DLD1 (cell line): ENCODE results near the gene ANKRD53.
"Not testable (repeated sequence)": the region's sequence is repeated elsewhere in the genome, so short reads cannot be mapped to it uniquely, and the experiment has no call there.

ENCODE experiments used
- in situ Hi-C: cut with HindIII; loops from 2 replicates; pipeline ENCODE4 v1.10.0; 2017; ENCODE audit warnings: low sequenced_read_pairs

ANKRD53 gene

DNA sequence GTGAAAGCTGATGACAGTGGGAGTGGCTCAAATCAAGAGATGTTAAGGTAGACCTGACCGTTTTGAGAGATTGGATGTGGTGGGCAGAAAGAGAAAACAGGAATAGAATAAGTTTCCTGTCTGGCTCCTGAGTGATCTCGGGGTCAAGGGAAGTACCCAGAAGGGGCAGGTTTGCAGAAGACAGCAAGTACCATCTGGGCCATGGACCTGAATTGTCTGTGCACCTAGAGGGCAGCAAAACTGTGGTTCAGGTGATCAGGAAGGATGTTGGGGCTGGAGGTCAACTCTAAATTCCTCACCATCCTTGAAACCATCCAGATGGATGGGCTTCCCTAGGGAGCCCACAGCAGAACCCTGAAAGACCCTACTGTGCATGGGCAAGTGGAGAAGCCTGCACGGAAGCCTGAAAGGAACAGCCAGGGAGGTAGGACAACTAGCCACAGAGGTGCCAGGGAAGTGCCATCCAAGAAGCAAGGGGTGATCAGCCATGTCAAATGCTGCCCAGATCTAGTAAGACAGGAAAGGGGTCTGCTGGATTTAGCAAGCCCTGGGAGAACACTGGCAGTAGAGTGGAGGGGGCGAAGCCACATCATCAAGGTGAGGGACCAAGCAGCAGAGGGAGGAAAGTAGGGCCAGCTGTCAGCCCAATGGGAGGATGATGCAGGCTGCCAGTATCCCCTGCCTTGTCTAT lies 8.2 kb downstream of the ANKRD53 start:
- in situ Hi-C loops, result loop anchor here (5.0 kb wide), 1 partner anchor 44 kb away; no protein-coding TSS in a partner anchor

DNA sequence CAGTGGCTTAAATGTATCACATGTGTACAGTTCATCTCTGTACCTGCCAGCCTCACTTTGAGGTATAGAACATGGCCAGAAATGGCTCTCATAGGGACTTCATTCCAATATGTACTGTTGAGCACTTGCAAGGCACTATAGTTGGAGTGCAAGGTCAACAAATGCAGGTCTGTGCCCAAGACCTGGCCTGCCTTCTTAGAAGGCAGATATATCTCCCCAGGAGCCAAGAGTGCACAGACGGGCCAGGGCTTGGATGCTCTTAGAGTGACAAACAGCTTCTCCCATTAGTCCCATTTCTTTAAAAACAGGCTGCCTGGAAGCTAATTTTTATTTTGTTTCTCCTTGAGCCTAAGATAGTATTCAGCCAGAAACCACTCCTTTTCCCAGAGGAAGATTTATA lies 9.0 kb downstream of the ANKRD53 start:
- in situ Hi-C loops, result loop anchor here (5.0 kb wide), 1 partner anchor 45 kb away; no protein-coding TSS in a partner anchor

DNA sequence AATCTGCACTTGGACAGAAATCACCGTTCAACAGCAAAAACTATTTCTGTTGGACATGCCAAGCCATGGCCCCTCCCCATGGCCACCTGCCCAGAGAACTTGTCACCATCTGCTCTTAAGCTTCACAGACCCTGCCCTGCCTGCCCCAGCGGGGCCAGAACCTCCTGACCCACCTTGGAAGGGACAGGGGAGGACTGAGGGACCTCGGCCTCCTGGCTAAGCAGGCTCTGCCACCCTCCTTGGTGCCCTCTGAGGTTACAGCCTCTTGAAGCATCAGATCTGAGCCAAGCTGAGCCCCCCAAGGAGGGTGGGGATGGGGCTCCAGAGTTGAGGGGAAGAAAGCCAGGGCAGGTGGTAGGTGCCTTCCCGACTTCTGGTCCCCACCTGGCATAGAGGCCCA lies 9.7 kb downstream of the ANKRD53 start:
- in situ Hi-C loops, result loop anchor here (5.0 kb wide), 1 partner anchor 46 kb away; no protein-coding TSS in a partner anchor

DNA sequence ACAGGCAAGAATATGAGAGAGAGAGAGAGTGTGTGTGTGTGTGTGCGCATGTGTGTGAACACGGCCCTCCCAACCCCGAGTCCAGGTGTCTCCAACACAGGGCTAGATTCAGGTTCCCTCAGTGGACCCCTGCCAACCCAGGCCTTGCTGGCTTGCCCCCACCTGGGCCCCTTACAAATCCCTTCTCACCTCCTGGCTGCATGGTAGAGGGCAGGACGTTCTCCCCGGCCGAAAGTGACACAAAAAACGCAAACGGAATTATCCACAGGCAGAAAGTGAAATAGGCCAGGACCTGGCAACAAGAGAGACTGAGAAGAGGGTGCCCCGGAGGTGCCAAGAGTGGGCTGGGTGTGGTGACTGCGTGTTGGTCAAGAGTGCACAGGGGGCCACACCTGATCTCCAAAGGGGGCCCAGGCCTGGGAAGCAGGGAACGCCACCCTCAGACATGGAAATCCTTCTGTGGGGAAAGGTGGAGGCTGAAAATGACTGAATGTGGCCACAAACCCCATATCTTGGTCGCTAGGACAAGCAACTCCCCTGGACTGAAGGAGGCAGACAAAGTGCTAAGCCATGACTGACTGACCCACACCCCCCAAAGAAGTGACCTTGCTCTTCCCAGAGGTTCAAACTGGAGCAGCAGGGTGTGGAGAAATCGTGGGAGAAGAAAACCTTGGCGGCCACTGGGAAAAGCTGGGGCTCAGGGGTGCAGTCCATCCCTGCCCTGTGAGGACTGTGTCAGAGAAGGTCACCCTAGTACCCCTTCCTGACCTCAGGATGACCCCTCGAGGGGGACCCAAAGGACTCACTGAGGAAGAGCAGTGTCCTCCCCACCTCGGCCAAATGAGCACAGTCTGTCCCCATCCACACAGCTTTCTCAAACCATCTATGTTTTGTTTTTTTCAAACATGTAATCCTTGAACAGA lies 10.6 kb downstream of the ANKRD53 start:
- in situ Hi-C loops, result loop anchor here (5.0 kb wide), 1 partner anchor 47 kb away; no protein-coding TSS in a partner anchor

DNA sequence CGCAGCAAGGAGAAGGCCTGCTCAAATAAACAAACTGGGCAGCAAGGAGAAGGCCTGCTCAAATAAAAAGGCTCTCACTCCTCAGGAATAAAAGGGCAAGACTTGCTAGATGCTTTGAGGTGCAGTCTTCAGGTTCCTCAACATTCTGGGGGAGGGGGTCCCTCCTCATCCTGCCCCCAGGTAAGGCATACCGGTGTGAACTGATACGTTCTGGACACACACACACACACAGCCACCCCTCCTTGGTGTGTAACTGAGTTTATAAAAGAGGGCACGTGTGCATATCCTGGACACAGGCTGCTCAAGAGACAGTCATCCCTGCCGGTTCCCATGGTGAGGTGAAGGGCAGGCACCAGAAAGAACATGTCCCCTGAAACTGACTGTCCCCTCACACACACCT lies 11.8 kb downstream of the ANKRD53 start:
- in situ Hi-C loops, result no loop called here

DNA sequence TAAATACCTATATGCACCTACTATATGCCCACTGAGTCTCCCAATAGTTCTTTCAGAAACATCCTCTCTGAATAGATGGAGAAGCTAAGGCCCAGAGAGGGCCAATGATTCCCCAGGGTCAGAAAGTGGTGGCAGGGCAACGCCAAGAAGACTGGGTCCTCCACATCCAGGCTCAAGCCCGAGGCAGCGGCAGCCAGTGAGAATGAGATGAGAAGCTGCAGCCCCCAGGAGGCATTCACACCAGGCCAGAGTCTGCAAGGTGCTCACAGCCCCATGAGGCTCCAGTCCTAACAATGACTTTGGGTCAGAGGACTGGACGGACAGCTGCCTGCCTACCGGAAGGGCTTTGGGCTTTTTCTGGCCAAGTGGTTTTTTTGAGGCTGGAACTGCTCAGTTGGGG lies 12.7 kb downstream of the ANKRD53 start:
- in situ Hi-C loops, result no loop called here

DNA sequence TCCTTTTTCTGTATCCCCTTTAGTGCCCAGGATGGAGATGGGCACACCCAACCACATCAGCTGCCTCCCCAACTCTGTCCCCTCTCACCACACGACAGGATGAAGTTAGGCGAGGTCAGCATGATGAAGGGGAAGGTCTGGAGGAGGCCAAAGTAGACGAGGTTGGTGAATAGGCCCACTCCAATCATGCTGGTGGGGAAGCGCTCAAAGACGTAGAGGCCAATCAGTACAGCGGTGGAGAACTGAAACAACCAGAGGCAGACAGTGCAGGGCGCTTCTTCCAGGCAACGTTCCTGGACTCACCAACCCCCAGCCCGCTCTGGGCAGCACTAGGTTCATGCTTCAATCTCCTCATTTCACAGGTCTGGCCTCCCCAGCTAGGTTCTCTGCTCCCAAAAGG lies 13.3 kb downstream of the ANKRD53 start:
- in situ Hi-C loops, result no loop called here

DNA sequence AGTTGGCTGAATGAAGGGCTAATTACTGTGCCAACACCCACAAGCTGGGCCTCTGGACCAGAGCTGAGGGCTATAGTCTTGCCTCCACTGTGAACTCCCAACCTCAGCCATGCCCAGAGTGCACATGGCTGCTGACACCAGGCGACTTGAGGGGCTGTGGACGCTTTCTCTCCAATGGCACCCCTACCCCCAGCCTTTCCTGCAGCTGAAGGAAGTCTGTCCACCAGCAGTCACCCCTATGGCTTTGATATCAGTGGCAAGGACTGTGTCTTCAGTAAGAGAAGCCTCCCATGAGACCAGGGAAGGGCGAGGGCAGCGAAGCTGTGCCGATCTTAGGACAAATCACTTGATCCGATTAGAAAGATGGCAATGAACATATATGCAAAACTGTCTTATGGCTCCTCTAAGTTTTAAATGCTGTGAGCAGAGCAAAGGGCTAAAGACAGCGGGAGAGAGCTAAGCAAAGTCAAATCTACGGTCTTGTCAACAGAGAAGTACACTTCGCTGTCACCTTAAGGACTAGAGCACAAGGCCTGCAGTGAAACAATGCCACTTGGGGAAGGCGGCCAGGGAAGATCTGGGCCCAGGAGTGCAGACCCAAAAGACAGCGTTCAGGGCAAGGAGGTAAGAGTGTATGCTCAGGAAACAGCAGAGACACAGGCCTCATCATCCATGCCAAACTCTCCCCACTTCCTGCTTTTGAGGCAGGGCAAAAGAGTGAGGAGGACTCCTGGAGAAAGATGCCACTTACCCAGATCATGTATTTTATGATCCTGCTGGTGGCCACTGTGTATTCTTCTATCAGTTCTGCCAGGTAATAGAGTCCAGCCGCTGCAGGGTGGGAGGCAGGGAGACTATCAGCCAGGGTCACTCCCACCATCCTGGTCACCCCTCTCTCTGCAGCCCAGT lies 14.8 kb downstream of the ANKRD53 start:
- in situ Hi-C loops, result no loop called here

DNA sequence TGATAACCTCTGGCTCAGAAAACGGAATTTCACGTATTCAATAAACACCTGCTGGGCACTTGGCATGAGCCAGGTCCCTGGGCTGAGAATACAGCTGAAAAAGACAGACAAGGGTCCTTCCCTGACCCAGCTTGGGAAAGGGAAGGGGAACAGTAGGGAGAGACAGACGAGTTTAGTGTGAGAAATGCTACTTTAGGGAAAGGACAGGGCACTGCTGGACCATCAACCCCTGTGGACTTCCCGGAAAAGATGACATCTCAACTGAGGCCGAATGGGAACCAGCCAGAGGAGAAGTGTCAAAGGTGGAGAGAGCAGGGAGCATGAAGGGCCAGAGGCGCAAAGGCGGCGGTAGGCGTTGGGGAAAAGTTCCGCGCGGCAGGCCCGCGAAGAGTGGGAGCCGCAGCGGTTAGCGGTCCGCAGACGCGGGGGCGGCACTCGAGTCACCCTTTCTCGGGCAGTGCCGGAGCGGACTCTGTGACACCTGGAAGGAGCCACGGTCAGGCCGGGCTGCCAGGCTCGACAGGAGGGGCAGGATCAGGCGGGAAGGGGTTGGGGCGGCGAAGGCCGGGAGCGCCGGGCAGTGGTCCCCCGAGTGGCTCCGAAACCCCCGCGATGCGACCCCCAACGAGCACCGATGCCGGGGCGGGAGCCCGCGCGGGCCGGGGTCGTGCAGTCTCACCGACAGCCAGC lies 15.7 kb downstream of the ANKRD53 start:
- in situ Hi-C loops, result no loop called here

DNA sequence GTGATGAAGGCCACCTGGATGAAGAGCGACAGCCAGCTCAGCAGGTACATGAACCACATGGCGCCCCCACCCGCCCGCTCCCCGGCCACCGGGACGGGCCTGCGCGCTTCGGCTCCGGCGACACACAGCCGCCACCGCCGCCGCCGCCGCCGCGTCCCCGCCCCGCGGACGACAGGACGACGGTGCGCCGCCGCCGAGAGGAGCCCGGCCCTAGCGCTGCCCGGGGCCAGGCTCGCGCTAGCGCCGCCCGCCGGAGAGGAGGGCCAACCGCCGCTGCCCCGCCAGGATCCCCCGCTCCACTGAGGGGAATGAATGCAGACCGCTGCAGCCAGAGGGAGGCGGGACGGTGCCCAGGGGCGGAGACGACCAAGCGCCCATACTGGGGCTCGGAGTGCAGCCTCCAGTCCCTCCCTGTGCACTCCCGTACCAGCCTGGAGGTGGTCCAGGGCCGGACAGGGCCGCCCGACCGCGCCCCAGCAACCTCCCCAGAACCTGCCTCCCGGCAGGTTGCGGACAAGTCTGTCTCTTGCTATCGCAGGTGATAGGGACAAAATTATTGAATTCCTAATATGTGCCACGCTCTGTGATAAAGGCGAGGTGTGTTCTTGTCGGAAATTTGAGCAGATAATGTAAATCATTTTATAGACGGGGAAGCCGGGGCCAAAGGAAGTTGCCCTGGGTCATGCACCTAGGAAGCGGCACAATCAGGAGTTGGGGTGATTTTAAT lies 16.4 kb downstream of the ANKRD53 start, which contains the start of gene TEX261:
Gene TEX261 (minus strand): TSS at position 175 of the 727 bp plus-strand sequence. CDS start 116 bp downstream, at position 59.
- in situ Hi-C loops, result no loop called here

DNA sequence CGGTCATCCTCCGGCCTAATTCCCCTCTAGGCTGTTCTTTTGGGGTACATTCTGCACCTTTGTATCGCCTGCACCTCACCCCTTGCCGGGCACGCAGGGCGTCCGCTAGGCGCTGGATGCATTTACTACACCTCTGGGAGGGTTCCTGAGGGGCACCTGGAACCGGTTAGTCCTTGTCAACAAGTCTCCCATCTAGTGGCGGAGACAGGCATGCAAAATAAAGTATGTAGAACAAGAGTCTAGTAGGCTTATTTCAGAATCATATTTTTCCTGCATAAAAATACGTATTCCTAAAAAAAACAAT lies 16.9 kb downstream of the ANKRD53 start:
- in situ Hi-C loops, result no loop called here

DNA sequence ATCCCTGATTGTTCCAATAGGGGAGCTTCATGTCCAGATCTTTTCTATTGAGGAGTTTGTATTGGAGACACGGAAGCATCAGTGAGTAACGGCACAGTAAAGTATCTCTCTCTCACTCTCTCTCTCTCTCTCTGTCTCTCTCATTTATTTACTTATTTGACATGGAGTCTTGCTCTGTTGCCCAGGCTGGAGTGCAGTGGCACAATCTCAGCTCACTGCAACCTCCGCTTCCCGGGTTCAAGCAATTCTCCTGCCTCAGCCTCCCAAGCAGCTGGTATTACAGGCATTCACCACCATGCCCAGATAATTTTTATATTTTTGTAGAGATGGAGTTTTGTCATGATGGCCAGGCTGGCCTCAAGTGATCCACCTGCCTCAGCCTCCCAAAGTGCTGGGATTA lies 20.5 kb downstream of the ANKRD53 start:
- in situ Hi-C loops, result not testable (repeated sequence)

DNA sequence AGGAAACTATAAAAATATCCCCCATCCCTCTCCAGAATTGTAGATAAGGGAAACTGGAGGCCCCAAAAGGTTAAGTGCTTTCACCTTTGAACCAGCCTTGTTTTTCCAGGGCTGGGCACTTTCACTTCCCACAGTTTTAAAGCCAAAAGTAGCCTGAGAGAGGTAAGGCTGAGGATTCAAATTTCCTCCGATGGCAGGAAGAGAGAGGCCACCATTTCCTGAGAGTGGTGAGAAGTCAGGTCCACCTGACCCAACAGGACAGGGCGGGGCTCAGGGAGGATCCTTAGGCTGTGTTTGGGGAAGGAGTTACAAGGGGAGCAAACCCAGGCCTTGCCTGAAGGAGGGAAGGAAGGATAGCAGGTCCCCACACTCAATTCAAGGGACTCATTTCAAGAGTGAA lies 20.9 kb downstream of the ANKRD53 start:
- in situ Hi-C loops, result no loop called here

DNA sequence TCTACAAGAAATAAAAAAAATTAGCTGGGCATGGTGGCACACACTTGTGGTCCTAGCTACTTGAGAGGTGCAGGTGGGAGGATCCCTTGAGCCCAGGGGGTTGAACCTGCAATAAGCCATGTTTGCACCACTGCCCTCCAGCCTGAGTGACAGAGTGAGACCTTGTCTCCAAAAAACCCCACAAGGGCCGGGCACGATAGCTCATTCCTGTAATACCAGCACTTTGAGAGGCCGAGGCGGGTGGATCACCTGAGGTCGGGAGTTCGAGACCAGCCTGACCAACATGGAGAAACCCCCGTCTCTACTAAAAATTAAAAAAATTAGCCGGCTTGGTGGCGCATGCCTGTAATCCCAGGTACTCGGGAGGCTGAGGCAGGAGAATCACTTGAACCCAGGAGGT lies 21.5 kb downstream of the ANKRD53 start:
- in situ Hi-C loops, result not testable (repeated sequence)

DNA sequence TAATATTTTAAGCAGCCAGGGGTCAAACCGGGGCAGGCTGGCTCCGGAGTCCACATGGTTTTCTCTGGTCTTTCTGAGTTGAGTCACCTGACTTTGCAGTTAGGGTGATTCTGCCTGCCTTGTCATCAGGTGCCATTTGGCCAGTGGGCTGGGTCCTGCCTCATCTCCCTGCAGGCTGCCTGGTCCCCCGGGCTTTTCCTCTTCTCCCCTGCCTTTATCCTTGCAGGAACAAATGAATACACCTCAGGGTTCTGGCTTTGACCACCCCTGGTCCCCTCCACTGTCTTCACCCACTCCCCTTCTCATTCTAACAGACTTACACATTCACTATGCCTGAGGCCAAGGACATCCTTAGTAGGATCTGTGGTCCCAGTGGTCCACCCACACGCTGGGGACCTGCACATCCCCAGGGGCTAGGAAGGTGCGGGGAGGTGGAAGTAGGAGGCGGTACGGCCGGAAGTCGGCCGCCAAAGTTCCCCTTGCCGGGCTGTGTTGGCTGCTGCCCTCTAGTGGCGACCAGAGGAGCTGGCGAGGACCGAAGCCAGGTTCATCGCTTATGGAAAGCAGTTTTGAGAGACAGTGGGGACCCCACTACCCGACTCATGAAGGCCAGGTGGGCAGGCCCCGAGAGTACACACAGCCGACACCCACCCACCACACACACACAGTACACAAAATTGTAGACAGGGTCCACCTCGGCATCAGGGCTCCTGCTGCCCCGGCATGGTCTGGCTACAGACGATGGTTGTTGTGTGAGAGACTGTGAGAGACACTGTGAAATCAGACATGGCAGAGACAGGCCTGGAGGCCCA lies 22.6 kb downstream of the ANKRD53 start:
- in situ Hi-C loops, result no loop called here

DNA sequence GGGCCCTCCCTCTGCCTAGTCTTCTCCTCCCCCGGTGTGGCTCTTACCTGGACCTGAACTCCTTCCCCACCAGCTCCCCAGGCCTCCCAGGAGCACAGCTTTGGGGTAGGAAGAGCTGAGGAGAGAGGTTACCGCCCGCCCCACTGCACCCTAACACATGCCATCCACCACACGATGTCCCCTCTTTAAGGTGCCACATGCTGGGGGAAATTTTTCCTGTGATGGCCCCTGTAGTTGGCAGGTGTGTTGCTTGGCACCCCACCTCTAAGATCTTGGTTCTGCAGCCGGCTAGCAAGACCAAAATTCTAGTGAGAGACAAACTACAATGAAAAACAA lies 23.1 kb downstream of the ANKRD53 start:
- in situ Hi-C loops, result no loop called here

DNA sequence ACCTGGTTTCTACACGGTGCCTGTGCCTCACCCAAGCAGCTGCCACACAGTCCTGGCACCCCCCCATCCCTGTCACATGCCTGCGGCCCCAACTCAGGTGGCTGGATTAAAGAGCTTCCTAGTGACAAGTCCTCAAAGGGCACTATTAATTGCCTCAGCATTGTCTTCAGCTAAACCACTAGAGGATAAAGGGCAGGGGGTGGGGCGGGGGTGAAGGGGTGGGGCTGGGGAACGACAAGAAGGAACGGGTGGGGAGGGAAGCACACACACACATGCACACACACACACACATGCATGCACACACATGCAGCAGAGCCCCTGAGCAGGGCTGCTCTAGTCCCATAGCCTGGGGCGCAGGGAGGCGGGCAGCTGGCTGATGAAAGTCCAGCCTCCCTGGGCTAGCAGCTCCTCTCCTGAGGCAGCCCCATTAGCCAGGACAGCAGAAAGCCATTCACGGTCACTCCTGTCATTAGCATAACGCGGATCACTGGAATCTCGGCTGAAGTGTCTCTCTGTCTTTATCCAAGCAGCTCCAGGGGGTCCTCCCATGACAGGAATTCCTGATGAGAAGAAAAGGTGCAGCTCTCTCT lies 23.6 kb downstream of the ANKRD53 start:
- in situ Hi-C loops, result no loop called here

DNA sequence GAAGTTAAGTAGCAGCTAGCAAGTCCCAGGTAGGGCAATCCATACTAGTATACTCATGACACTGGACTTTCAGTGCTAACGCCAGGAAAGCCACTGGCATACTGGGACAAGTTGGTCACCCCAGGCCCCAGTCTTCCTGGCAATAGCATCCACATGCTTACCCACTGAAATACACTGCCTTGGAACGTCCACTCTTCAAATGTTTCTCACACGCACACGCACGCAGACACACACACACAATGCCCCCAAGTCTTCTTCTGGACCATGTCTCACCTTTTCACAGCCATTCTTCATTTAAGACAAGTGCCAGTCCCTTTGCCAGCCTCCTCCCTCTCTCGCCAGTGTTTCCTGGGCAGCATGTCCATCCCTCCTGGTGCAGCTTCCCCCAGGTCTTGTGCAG lies 25.0 kb downstream of the ANKRD53 start:
- in situ Hi-C loops, result no loop called here
